NB4 (cell line): ENCODE measurements around the gene JAK1.

Experiments
- CTCF ChIP-seq: IDR thresholded peaks from one replicate; pipeline ENCODE4 v1.5.1; 2012; ENCODE audit warnings: low read depth, low read length
- MAX ChIP-seq: IDR thresholded peaks from 2 replicates; pipeline ENCODE4 v1.6.1; 2011; ENCODE audit warnings: low read depth, low read length
- MYC ChIP-seq: IDR thresholded peaks from 2 replicates; pipeline ENCODE4 v1.6.1; 2011; ENCODE audit warnings: low read depth, low read length
- POLR2A ChIP-seq: IDR thresholded peaks from 2 replicates; pipeline ENCODE4 v1.6.1; 2011; ENCODE audit warnings: mild to moderate bottlenecking; ENCODE audit not compliant: insufficient read length; ENCODE audit errors: extremely low read depth

GRCh38 chr1:64908575-64908974 lies 57.8 kb downstream of the JAK1 start:
- no peak for TF ChIP-seq CTCF
- TF ChIP-seq MAX: no peak
- TF ChIP-seq POLR2A: no peak
- no peak for TF ChIP-seq MYC
